PC-3 (cell line): ENCODE results near the gene MKI67.

Experiments
- CTCF ChIP-seq: fragments of 300-600 bp; sonication (generic); conservative IDR thresholded peaks from 2 replicates; pipeline ENCODE4 v1.5.1; 2017; ENCODE audit warnings: antibody characterized with exemption, low read depth, mild to moderate bottlenecking, low read length
- EZH2 ChIP-seq: fragments of 300-600 bp; sonication (generic); IDR thresholded peaks from one replicate; pipeline ENCODE4 v1.6.1; 2017; ENCODE audit warnings: antibody characterized with exemption, mild to moderate bottlenecking, low read length; ENCODE audit not compliant: unreplicated experiment
- EZH2phosphoT487 ChIP-seq: fragments of 300-600 bp; sonication (generic); IDR thresholded peaks from 2 replicates; pipeline ENCODE4 v1.6.1; 2018; ENCODE audit warnings: mild to moderate bottlenecking, antibody characterized with exemption, low read length, borderline replicate concordance

- TF ChIP-seq EZH2: no peak
- TF ChIP-seq CTCF: no peak
- TF ChIP-seq EZH2phosphoT487: no peak
Observed at GRCh38 chr10:128059266-128059981, 66.8 kb downstream of the MKI67 start.
